HepG2 (cell line): Measurements from ENCODE around the gene ZDHHC21. TPM values are rescaled to one million over a fixed set of nuclear protein-coding genes. Genes with fewer than 3 reads are reported as not detected.

Experiments
- ATAC-seq: fragments of 200-7000 bp; cut with Tn5 transposase; 3 replicates; pipeline ENCODE4 v1.9.1; 2020; ENCODE audit warnings: mild to moderate bottlenecking, moderate library complexity
- BruUV-seq: library from RNA; stranded (reverse); fragments of 400-500 nt; replicated peaks from 2 replicates; lab custom pipeline; 2021; lab: Mats Ljungman, UMichigan
- CTCF ChIA-PET: fragments of 300-600 bp; formaldehyde crosslinking; extraction: SDS; loops from one replicate; lab custom pipeline; 2021; ENCODE audit warnings: low total read pairs, inconsistent platforms, low intra/inter-chr PET ratio; lab: Yijun Ruan, JAX
- POLR2A ChIA-PET: fragments of 350-600 bp; sonication (Branson Sonifier 250); formaldehyde crosslinking; loops from one replicate; lab custom pipeline; 2020; ENCODE audit warnings: antibody characterized with exemption, inconsistent platforms; lab: Yijun Ruan, JAX
- DNase-seq: peaks from one replicate; pipeline ENCODE4 v3.0.0-alpha.2; 2015; ENCODE audit warnings: low spot score
- FAIRE-seq: peaks from 3 replicates; lab custom pipeline; 2011; peaks lifted over from hg19 to GRCh38; lab: Jason Lieb, UNC
- H2AFZ ChIP-seq: one replicate; pipeline ENCODE4 v1.6.1; 2011; ENCODE audit warnings: low read length, inconsistent platforms
- H3K27ac ChIP-seq: fragments of 300-600 bp; 3 replicates; pipeline ENCODE4 v1.8.0; 2011; ENCODE audit warnings: mixed run types, mild to moderate bottlenecking, mixed read lengths, low read length, inconsistent platforms; ENCODE audit not compliant: insufficient read depth; ENCODE audit errors: extremely low read length
- H3K27me3 ChIP-seq, 2 experiments: fragments of 200-600 bp in 1 of 2; 2 replicates in 1 of 2; 3 replicates in 1 of 2; pipeline versions ENCODE4 v1.6.0 to v1.8.0; 2011; ENCODE audit warnings: low read length in 2 of 2, mild to moderate bottlenecking in 2 of 2, moderate library complexity in 2 of 2, inconsistent platforms in 1 of 2; ENCODE audit not compliant: insufficient read depth in 2 of 2, control insufficient read depth in 1 of 2
- H3K36me3 ChIP-seq, 2 experiments: fragments of 200-600 bp in 1 of 2; replicated peaks in 1 of 2; 2 replicates in 1 of 2; 3 replicates in 1 of 2; pipeline versions ENCODE4 v1.5.1 to v1.8.0; 2011; ENCODE audit warnings: low read length in 2 of 2, inconsistent platforms in 1 of 2; ENCODE audit not compliant: insufficient read depth in 2 of 2, control insufficient read depth in 1 of 2
- H3K4me1 ChIP-seq: 2 replicates; pipeline ENCODE4 v1.5.1; 2012; ENCODE audit warnings: low read length, inconsistent platforms; ENCODE audit not compliant: insufficient read depth
- H3K4me2 ChIP-seq: 2 replicates; pipeline ENCODE4 v1.6.0; 2011; ENCODE audit warnings: low read depth, low read length, inconsistent platforms
- H3K4me3 ChIP-seq, 3 experiments: fragments of 200-600 bp in 1 of 3; sonication (generic), shearing (Covaris generic) in 1 of 3; replicated peaks in 1 of 3; 2 replicates each; pipeline ENCODE4 v1.5.1; 2011 to 2016; ENCODE audit warnings: low read length in 3 of 3, inconsistent platforms in 2 of 3, low read depth in 2 of 3, mild to moderate bottlenecking in 2 of 3, control low read depth in 1 of 3, mixed read lengths in 1 of 3; ENCODE audit not compliant: insufficient read depth in 1 of 3
- H3K79me2 ChIP-seq: one replicate; pipeline ENCODE4 v1.6.1; 2011; ENCODE audit warnings: low read length, inconsistent platforms; ENCODE audit not compliant: insufficient read depth
- H3K9ac ChIP-seq: 2 replicates; pipeline ENCODE4 v1.6.0; 2011; ENCODE audit warnings: mild to moderate bottlenecking, low read depth, low read length, inconsistent platforms; ENCODE audit not compliant: insufficient read depth
- H3K9me3 ChIP-seq: 2 replicates; pipeline ENCODE4 v1.5.1; 2012; ENCODE audit warnings: mild to moderate bottlenecking, low read length
- H4K20me1 ChIP-seq: 2 replicates; pipeline ENCODE4 v1.6.0; 2011; ENCODE audit warnings: inconsistent platforms, mild to moderate bottlenecking, low read length, moderate library complexity; ENCODE audit not compliant: insufficient read depth
- SKIL ChIP-seq: sonication (generic); formaldehyde crosslinking; IDR thresholded peaks from 2 replicates; pipeline ENCODE4 v1.8.0; 2022; ENCODE audit warnings: missing genetic modification reagents, mild to moderate bottlenecking, moderate library complexity, borderline replicate concordance
- ZNF687 ChIP-seq: sonication (generic); formaldehyde crosslinking; IDR thresholded peaks from 2 replicates; pipeline ENCODE4 v1.5.1; 2020; ENCODE audit warnings: mild to moderate bottlenecking, missing genetic modification reagents, moderate library complexity
- WGBS: methylation state at CpG from one replicate; pipeline ENCODE4 v1.1.6; 2017; ENCODE audit warnings: low lambda C conversion rate; 5-methylcytosine and 5-hydroxymethylcytosine counted together
- in situ Hi-C: cut with HindIII; loops from 2 replicates; pipeline ENCODE4 v1.10.0; 2017; ENCODE audit warnings: low pct_unique_long_range_greater_than_20kb; ENCODE audit not compliant: extremely low pct_ligation_motif_present
- intact Hi-C: fragments of 100-400 bp; cut with micrococcal nuclease; formaldehyde crosslinking; loops from one replicate; pipeline ENCODE4 v1.10.0; 2022; ENCODE audit not compliant: unreplicated experiment
- polyA plus RNA-seq, 8 experiments: library from polyadenylated mRNA; depleted of rRNA in 3 of 8; stranded (reverse) in 7 of 8; unstranded in 1 of 8; fragments of >200 nt; fragmentation: Illumina TruSeq in 4 of 8; extraction: Trizol in 4 of 8; gene quantifications; 2 replicates each; pipeline versions ENCODE4 v1.2.1 to v1.2.3, GENCODE V29; 2011 to 2016; ENCODE audit warnings: low read depth in 4 of 8, missing spikeins in 1 of 8, mixed read lengths in 1 of 8; ENCODE audit not compliant: insufficient read depth in 1 of 8
- total RNA-seq, 5 experiments: library from RNA; depleted of rRNA; stranded (reverse); fragments of >200 nt; fragmentation: Illumina TruSeq; extraction: Trizol; gene quantifications; 2 replicates each; pipeline ENCODE4 v1.2.3, GENCODE V29; 2016; ENCODE audit warnings: low read depth in 1 of 5

ZDHHC21 gene
- total and polyA plus RNA-seq, 2 of the 13 experiments (the other 11 are each of a cell fraction or from before 2014, with no cell fraction given), result 2.4 to 3.7 TPM

- no peak for DNase-seq
- 100% methylated on average over 1 of the region's 1 CpG for WGBS
- Histone ChIP-seq H3K36me3 (no peaks in the 10 kb centered on the region), H3K27me3 (no peaks in the 10 kb centered on the region), H2AFZ (no peak overlapping the region), H3K27ac (no peak overlapping the region), H3K4me1 (no peaks in the 10 kb centered on the region), H4K20me1 (no peaks in the 10 kb centered on the region), H3K9me3 (no peaks in the 10 kb centered on the region), H3K79me2 (no peaks in the 10 kb centered on the region), H3K4me3 (no peak overlapping the region), H3K9ac (no peak overlapping the region), H3K4me2 (no peak overlapping the region)
- no peak for FAIRE-seq
- in situ Hi-C loops, result no loop called here
- POLR2A ChIA-PET, result no interaction called here
- CTCF ChIA-PET, result no interaction called here
- intact Hi-C loops, result no loop called here
- BruUV-seq, result no TSS peak
- ATAC-seq, result no peak
- TF ChIP-seq ZNF687 (CRISPR knock-in tag) (no peak), SKIL (CRISPR knock-in tag) (no peak)
Measured at GRCh38 chr9:14627513-14627912, 65.7 kb downstream of the ZDHHC21 start.
